ENCODE measurements around the gene PCDH9.

- TF ChIP-seq CTCF (IDR thresholded peaks at IDR 0.05 in 8 of 11, conservative IDR thresholded peaks at IDR 0.05 in 3 of 11): no peak
- TF ChIP-seq POLR2A (IDR thresholded peaks at IDR 0.05): no peak
- TF ChIP-seq POLR2AphosphoS5 (IDR thresholded peaks at IDR 0.05): no peak
Measured at GRCh38 chr13:66415444-66415843, 814.7 kb downstream of the PCDH9 start.
